HG02798 (cell line): ENCODE data around the gene PAK2.
"Not testable (repeated sequence)": the region's sequence is repeated elsewhere in the genome, so short reads cannot be mapped to it uniquely, and the experiment has no call there.

ENCODE experiments used
- ATAC-seq: cut with Tn5 transposase; IDR thresholded peaks from one replicate; pipeline ENCODE4 v1.9.1; 2021; ENCODE audit warnings: mild to moderate bottlenecking; ENCODE audit not compliant: unreplicated experiment, poor library complexity

The PAK2 gene

DNA sequence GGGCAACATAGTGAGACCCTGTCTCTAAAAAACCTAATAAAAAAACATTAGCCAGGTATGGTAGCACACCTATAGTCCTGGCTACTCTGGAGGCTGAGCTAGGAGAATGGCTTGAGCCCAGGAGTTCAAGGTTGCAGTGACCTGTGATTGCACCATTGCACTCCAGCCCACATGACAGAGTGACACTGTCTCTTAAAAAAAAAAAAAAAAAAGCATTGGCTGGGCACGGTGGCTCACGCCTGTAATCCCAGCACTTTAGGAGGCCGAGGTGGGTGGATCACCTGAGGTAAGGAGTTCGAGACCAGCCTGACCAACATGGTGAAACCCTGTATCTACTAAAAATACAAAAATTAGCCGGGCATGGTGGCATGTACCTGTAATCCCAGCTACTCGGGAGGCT is 99.7 kb downstream of the PAK2 start:
- not testable (repeated sequence) for ATAC-seq

DNA sequence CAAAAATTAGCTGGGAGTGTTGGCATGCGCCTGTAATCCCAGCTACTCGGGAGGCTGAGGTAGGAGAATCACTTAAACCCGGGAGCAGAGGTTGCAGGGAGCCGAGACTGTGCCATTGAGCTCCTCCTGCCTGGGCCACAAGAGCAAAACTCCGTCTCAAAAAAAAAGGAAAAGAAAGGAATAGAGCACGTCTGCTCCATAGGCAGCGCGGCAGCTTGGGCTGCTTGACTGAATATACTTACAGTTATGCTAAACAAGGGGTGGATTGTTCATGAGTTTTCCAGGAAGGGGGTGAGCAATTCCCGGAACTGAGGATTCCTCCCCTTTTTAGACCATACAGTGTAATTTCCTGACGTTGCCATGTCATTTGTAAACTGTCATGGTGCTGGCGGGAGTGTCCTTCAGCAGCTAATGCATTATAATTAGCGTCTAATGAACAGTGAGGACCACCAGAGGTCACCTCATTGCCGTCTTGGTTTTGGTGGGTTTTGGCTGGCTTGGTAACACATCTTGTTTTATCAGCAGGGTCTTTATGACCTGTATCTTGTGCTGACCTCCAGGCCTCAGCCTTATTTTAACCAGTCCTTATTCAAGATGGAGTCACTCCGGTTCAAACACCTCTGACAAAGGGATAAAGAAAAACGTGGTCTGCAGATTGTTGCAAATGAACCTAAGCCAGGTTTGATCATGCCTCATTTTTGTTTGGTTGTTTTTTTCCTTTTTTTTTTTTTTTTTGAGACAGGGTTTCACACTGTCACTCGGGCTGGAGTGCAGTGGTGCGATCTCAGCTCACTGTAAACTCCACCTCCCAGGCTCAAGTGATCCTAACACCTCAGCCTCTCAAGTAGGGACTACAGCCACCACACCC is 103.1 kb downstream of the PAK2 start:
- no peak for ATAC-seq

DNA sequence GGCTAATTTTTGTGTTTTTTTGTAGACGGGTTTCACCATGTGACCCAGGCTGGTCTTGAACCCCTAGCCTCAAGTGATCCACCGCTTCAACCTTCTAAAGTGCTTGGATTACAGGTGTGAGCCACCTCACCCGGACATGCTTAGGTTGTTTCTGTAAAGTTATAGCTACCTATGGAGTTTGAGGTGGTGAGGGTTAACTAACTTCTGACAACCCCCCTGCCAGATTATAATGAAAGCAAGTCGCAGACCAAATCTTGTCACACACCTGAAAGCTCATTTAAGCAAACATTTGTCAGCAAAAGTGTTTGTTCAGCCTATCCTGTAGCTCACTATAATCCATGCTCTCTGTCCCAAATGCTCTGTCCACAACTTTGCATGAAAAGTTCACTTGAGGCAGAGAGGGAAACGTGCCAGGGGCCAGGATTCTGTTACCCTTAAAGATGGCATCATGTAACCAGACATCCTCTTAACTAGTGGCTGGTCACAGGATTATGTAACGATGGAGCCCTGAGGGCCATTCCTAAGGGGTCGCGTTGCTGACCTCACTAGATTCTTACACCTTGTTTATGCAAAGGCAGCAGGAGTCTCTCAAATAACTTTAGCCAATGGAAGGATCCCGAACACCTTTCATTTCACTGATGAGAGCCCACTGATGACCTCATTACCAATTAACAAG is 103.9 kb downstream of the PAK2 start:
- ATAC-seq = no peak

DNA sequence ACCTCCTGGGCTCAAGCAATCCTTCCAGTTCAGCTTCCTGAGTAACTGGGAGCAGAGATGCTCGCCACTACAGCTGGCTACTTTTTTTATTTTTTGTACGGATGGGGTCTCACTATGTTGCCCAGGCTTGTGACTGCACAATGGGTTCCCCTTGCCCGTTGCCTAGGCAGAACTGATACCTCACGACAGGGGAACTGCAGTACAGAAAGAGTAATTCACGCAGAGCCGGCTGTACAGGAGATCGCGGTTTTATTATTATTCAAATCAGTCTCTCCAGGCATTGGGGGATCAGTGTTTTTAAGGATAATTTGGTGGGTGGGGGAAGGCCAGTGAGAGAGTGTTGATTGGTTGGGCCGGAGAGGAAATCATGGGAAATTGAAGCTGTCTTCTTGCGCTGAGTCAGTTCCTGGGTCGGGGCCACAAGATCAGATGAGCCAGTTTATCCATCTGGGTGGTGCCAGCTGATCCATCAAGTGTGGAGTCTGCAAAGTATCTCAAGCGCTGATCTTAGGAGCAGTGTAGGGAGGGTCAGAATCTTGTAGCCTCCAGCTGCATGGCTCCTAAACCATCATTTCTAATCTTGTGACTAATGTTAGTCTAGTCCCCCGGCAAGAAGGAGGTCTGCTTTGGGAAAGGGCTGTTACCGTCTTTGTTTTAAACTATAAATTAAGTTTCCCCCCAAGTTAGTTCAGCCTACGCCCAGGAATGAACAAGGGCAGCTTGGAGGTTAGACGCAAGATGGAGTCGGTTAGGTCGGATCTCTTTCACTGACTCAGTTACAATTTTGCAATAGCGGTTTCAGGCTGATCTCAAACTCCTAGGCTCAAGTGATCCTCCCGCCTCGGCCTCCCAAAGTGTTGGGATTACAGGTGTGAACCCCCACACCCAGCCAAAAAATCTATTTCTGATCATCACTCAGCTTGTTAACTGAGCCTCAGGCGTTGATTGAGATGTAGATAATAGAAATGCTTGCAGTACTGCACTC is 104.9 kb downstream of the PAK2 start:
- not testable (repeated sequence) for ATAC-seq

DNA sequence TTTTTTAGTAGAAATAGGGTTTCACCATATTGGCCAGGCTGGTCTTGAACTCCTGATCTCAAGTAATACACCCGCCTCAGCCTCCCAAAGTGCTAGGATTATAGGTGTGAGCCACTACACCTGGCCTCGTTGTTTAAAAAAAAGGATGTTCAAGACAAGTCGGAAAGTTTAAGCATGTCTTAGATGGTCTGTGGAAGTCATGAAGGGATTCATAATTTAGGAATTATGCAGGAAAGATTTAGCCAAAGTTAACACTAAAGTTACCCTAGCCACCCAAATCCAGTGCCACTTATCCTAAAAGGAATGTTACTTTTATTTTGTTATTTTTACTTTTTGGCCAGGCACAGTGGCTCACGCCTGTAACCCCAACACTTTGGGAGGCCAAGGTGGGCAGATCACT is 108.7 kb downstream of the PAK2 start:
- not testable (repeated sequence) for ATAC-seq

DNA sequence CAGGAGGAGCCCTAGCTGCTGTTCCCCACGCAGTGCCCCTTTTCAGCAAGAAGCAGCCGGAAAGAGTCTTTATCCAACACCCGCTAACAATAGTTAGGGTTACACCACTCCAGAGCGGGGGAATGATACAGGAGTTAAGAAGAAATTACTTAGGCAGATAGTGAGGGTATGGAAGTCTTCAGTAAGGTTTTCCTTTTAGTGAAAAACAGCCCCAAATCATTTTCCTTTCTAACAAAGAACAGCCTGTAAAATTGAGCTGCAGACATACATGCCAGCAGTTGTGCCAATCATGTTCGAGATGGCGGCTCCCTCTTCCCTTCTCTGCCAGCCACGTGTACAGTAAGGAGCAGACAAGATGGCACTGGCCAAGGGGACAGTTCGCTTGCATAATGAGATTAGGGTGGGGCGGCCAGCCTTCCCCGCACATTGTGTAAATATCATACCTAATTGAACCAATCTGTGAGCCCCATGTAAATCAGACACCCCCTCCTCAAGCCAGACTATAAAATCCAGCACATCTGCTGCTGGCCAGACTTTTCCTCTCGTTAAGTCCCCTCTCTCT is 109.6 kb downstream of the PAK2 start:
- no peak for ATAC-seq

DNA sequence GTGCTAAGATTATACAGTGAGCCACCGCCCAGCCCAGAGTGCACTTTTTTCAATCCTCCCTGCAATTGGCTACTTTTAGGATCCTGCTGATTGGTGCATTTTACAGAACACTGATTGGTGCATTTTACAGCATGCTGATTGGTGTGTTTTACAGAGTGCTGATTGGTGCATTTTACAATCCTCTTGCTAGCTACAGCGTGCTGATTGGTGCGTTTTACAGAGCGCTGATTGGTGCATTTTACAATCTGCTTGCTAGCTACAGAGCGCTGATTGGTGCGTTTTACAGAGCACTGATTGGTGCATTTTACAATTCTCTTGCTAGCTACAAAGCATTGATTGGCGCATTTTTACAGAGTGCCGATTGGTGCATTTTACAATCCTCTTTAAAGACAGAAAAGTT is 123.3 kb downstream of the PAK2 start:
- ATAC-seq = not testable (repeated sequence)

DNA sequence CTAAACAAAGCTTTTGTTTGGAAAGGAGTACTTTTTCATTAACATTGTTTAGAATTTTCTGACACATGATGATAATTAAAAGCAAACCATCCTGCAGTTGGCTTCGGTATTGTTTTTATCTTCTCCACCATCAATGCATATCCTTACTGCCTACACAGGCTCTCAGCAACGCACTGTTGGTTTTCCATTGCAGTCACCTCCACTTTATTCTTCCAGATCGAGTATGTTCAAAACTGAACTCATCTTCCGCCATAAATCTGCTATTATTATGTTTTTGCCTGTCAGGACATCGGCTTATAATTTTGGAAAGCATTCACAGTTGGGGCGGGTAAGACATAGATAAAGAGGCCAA is 127.5 kb downstream of the PAK2 start:
- ATAC-seq = no peak

DNA sequence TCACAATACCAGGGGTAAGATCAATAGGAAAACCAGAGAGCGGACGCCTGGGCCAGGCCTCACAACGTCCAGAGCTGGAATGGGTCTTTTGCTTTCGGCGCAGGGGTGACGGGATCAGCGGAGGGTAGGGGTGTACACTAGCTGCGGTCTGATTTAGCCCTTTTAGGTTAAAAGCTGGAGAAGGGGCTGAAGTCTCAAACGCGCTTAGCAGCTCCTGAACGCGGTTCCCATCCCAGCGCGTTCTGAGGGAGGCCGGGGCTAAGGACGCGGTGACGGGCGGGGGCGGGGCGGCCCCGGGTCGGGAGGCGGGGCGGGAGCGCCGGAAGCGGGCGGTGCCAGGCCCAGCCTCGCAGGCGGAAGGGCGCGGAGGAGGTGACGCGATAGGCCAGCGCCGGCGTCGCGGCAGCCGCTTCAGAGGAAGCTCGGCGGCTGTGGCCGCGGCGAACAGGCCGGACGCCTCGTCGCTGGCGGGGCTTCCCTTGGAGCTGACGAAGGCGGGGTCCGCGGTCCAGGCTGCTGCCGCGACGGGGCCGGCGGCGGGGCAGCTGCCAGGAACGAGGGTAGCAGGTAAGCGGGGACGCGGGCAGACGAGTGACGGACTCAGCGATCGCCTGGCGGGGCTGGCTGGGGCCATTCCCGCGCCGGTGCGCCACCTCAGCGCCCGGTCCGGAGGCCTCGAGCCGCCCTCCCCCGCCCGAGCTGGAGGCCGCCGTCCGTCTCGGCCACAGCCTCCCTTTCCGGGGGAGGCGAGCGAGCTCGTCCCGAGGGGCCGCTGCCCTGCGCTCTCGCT is 128.0 kb downstream of the PAK2 start, which contains the start of gene SENP5:
TSS of gene SENP5 (plus strand) at position 414 of the 790 bp plus-strand sequence. CDS start 17,262 bp downstream, outside the sequence.
- peak; percentile 93 for ATAC-seq

DNA sequence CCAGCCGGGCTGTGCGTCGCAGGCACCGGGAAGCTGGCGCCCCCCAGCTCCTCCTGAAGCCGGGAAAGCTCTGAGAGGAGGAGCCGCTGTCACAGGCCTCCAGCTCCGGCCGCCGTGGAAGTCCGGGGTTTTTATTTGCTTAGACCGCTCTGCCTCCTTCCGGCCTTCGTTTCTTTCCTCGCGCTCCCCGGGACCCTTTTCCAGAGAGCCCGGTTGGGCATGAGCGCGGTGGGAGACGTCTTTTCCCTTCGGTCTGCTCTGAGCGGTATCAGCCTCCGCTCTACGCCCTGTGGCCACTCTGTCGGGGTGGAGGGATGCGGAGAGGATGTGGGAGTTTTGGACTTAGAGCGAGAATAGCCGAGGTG is 128.6 kb downstream of the PAK2 start:
- peak; percentile 20 for ATAC-seq

DNA sequence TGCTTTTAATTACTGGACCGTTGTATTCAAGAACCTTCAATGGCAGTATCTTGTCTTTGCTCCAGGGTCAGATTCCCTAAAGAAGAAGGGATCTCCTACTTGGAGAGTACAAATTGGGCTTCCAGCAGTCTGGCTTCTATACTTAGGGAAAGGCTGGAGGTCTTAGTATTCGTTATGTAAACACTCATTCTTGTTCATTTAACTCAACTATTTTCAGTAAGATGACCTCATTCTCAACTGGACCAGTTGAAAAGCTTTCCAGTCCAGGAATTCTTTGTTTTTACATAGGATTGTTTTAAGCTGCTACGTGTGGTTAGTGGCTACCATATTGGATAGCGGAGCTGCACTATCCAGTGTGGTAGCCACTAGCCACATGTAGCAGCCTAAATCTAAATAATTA is 132.7 kb downstream of the PAK2 start:
- no peak for ATAC-seq

DNA sequence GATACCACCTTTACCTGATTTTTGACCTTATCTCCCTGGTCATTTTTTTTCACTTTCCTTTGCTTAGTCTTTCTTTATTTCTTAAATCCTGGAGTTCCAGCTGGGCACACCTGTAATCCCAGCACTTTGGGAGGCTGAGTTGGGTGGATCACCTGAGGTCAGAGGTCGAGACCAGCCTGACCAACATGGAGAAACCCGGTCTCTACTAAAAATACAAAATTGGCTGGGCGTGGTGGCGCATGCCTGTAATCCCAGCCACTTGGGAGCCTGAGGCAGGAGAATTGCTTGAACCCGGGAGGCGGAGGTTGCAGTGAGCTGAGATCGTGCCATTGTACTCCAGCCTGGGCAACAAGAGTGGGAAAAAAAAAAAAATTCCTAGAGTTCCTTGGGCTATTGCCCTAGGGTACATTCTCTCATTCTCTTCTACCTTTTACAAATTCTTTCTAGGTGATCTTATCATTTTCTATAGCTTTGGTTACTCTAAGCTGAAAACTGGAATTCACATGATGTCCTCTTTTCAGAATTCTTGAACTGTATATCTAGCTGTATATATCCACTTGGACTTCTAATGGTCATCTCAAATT is 134.9 kb downstream of the PAK2 start:
- not testable (repeated sequence) for ATAC-seq

DNA sequence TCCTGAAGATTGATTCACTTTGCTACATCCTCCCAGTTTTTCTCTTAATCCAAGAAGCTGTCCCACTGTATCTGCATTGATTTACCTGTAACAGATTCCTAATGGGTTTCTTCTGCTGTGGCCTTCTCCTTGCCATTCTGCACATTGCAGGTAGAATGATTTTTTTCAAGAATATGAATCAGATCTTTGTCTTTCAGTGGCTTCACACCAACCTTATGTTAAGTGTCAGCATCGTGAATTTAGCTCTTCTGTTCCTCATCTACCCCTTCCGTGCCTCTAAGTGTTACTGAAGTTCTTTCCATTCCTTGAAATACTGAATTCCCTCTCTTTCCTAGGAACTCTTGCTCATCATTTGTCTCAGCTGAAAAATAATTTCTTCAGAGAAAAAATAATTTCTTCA is 135.6 kb downstream of the PAK2 start:
- no peak for ATAC-seq
